ENCODE data around the gene LRRC10B. TPM values are rescaled to one million over a fixed set of nuclear protein-coding genes. Genes with fewer than 3 reads are reported as not detected.

LRRC10B gene
- total RNA-seq, 4 donors from 2014 or later, result 0.76 to 2.6 (median 1.9) TPM

GRCh38 chr11:61518032-61518795 lies 9.7 kb downstream of the LRRC10B start:
- 89 to 90% methylated on average over 21 to 23 of the region's 23 CpGs for WGBS, 2 donors
- no peak for DNase-seq (ENCODE audit: low spot score in 2 of 2)
- no peak overlapping the region for H3K4me3 ChIP-seq (ENCODE audit: low read depth, poor library complexity, severe bottlenecking)
- intact Hi-C loops (cut with DNase I; ENCODE audit: low total_unique reads), result loop anchor here (10.0 kb wide), 1 partner anchor 73 kb away; no protein-coding TSS in a partner anchor
- no peak for TF ChIP-seq CTCF (IDR thresholded peaks at IDR 0.05)
- no peak for TF ChIP-seq POLR2A (IDR thresholded peaks at IDR 0.05)

- no peak overlapping the region for H3K4me3 ChIP-seq (ENCODE audit: low read depth, poor library complexity, severe bottlenecking)
- DNase-seq (ENCODE audit: low spot score in 2 of 2), result no peak
- TF ChIP-seq POLR2A (IDR thresholded peaks at IDR 0.05) (no peak), CTCF (IDR thresholded peaks at IDR 0.05) (no peak)
- intact Hi-C loops (cut with DNase I; ENCODE audit: low total_unique reads), result no loop called here
- 87 to 91% methylated on average over 15 of the region's 15 CpGs for WGBS, 2 donors
Measured at GRCh38 chr11:61522881-61523280, 14.3 kb downstream of the LRRC10B start.

GRCh38 chr11:61524446-61524845 lies 15.9 kb downstream of the LRRC10B start:
- DNase-seq (ENCODE audit: low spot score in 2 of 2), result no peak
- WGBS, 2 donors, result 89 to 93% methylated on average over 12 of the region's 12 CpGs
- intact Hi-C loops (cut with DNase I; ENCODE audit: low total_unique reads), result no loop called here
- no peak for TF ChIP-seq CTCF (IDR thresholded peaks at IDR 0.05)
- no peak for TF ChIP-seq POLR2A (IDR thresholded peaks at IDR 0.05)
- no peak overlapping the region for H3K4me3 ChIP-seq (ENCODE audit: low read depth, poor library complexity, severe bottlenecking)

- no peak for DNase-seq (ENCODE audit: low spot score in 2 of 2)
- no peak overlapping the region for H3K4me3 ChIP-seq (ENCODE audit: low read depth, poor library complexity, severe bottlenecking)
- 90 to 93% methylated on average over 19 of the region's 19 CpGs for WGBS, 2 donors
- intact Hi-C loops (cut with DNase I; ENCODE audit: low total_unique reads), result no loop called here
- TF ChIP-seq CTCF (IDR thresholded peaks at IDR 0.05) (no peak), POLR2A (IDR thresholded peaks at IDR 0.05) (no peak)
Measured at GRCh38 chr11:61524963-61525587, 16.5 kb downstream of the LRRC10B start.

GRCh38 chr11:61526229-61526628 lies 17.7 kb downstream of the LRRC10B start:
- no peak for DNase-seq (ENCODE audit: low spot score in 2 of 2)
- H3K4me3 ChIP-seq (ENCODE audit: low read depth, poor library complexity, severe bottlenecking), result no peak overlapping the region
- no peak for TF ChIP-seq CTCF (IDR thresholded peaks at IDR 0.05)
- no peak for TF ChIP-seq POLR2A (IDR thresholded peaks at IDR 0.05)
- WGBS, 2 donors, result 83 to 88% methylated on average over 1 of the region's 1 CpG
- intact Hi-C loops (cut with DNase I; ENCODE audit: low total_unique reads), result no loop called here

Data from lower leg skin (tissue), 4 donors.